ENCODE data around the gene DNAH17. TPM values are rescaled to one million over a fixed set of nuclear protein-coding genes. Genes with fewer than 3 reads are reported as not detected.

DNAH17 gene
- total RNA-seq, 1 experiment from 2014 or later, result 0.18 TPM

GRCh38 chr17:78486228-78486802 is 90.9 kb downstream of the DNAH17 start:
- TF ChIP-seq POLR2AphosphoS5 (IDR thresholded peaks at IDR 0.05; ENCODE audit: low read depth, low read length) (no peak), TCF7L2 (IDR thresholded peaks at IDR 0.05; ENCODE audit: low read depth, low read length) (no peak), REST (IDR thresholded peaks at IDR 0.05; ENCODE audit: insufficient read depth in 1 of 2, low read depth in 2 of 2, low read length in 1 of 2) (no peak)
- Histone ChIP-seq H3K9me3 (ENCODE audit: control insufficient read depth, insufficient read depth, low read depth, low read length) (no peaks in the 10 kb centered on the region), H3K4me3 (ENCODE audit: low read depth in 2 of 2, low read length in 2 of 2) (no peak overlapping the region), H3K4me1 (ENCODE audit: control insufficient read depth, insufficient read depth, low read length) (0 out of 2 replicates have a peak, but pooled peaks cover 3% of the 10 kb centered on the region), H3K36me3 (ENCODE audit: control insufficient read depth, insufficient read depth, low read length) (no peaks in the 10 kb centered on the region), H3K27ac (ENCODE audit: low read length) (no peak overlapping the region), H3K27me3 (ENCODE audit: control insufficient read depth, insufficient read depth, low read length) (no peaks in the 10 kb centered on the region)
- intact Hi-C loops (cut with micrococcal nuclease; ENCODE audit: unreplicated experiment), result no loop called here
- no peak for ATAC-seq
- no TSS peak for BruUV-seq (replicated peaks)
- POLR2A ChIA-PET, result interaction anchor here (0.6 kb wide), 1 partner anchor 312 kb away, joined by 3 read pairs; no protein-coding TSS in a partner anchor
- in situ Hi-C loops (cut with HindIII; ENCODE audit: low pct_unique_long_range_greater_than_20kb, low sequenced_read_pairs), result loop anchor here (10.0 to 25.0 kb wide), 2 partner anchors 218 to 351 kb away; partner anchors contain the start of gene USP36
- no peak for DNase-seq (ENCODE audit: low read depth, low spot score)
- CTCF ChIA-PET, result interaction anchor here (0.7 kb wide), 1 partner anchor 28 kb away, joined by 18 read pairs; no protein-coding TSS in a partner anchor

- peak overlapping the region; percentile 74 for H3K27ac ChIP-seq (ENCODE audit: low read length)
- no peaks in the 10 kb centered on the region for H3K27me3 ChIP-seq (ENCODE audit: control insufficient read depth, insufficient read depth, low read length)
- peak overlapping the region; percentile 49 to 74 for H3K4me3 ChIP-seq (ENCODE audit: low read depth in 2 of 2, low read length in 2 of 2)
- in situ Hi-C loops (cut with HindIII; ENCODE audit: low pct_unique_long_range_greater_than_20kb, low sequenced_read_pairs), result loop anchor here (10.0 to 25.0 kb wide), 2 partner anchors 219 to 352 kb away; partner anchors contain the start of gene USP36
- BruUV-seq (replicated peaks), result no TSS peak
- no peaks in the 10 kb centered on the region for H3K36me3 ChIP-seq (ENCODE audit: control insufficient read depth, insufficient read depth, low read length)
- CTCF ChIA-PET, result no interaction called here
- intact Hi-C loops (cut with micrococcal nuclease; ENCODE audit: unreplicated experiment), result no loop called here
- no peaks in the 10 kb centered on the region for H3K9me3 ChIP-seq (ENCODE audit: control insufficient read depth, insufficient read depth, low read depth, low read length)
- DNase-seq (ENCODE audit: low read depth, low spot score) (no peak), ATAC-seq (no peak)
- TF ChIP-seq TCF7L2 (IDR thresholded peaks at IDR 0.05; ENCODE audit: low read depth, low read length), result no peak
- TF ChIP-seq REST (IDR thresholded peaks at IDR 0.05; ENCODE audit: insufficient read depth in 1 of 2, low read depth in 2 of 2, low read length in 1 of 2), result no peak
- POLR2A ChIA-PET, result interaction anchor here (0.6 kb wide), 1 partner anchor 538 kb away, joined by 4 read pairs; no protein-coding TSS in a partner anchor
- 0 out of 2 replicates have a peak, but pooled peaks cover 3% of the 10 kb centered on the region for H3K4me1 ChIP-seq (ENCODE audit: control insufficient read depth, insufficient read depth, low read length)
These were observed 91.7 kb downstream of the DNAH17 start for GRCh38 chr17:78485290-78486168.
